ENCODE data around the gene RPL4.
"Not testable (repeated sequence)": the region's sequence is repeated elsewhere in the genome, so short reads cannot be mapped to it uniquely, and the experiment has no call there.

Gene RPL4

DNA sequence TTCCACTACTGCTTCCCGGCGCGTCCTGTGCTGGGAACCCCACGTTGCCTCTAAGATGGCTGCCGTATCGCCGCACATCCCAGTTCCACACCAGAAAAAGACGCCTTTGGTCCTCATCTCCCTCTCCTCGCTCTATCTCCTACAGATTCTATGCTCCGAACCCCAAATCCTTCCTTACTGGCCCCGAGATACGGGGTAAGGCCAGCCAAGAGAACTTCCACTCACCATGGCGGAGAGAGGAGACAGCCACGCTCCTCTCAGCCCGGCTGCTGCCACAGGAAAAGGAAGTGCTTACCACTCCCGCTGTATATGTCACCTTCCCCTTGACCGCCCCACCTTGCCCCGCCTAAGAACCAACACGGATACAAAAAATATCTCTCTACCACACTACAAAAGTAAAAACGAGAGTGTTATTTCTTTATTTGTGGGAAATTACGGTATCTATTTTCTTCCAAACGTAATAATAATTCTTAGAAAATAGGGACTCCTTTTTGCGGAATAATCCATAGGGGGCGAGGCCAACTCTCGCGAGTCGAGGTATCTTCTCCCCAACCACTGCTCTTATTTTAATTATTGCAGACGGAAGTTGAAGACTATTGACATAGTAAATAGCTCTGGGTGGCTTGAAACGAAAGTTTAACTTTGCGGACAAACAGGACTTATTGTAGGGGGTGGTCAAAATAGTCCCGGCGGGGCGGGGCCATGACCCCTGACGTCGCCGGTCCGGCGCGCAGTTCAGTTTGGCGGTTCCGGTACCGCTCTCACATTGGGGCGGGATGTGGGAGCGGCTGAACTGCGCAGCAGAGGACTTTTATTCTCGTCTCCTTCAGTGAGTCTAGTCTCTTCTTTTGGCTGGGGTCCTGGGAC, at the start of gene RPL4, which contains the start of gene ZWILCH:
RPL4 (minus strand) TSS at position 293 of the 867 bp plus-strand sequence; CDS start at position 228, 65 bp downstream.
ZWILCH (plus strand) TSS at position 764 of the 867 bp plus-strand sequence; CDS start at position 777, 13 bp downstream.
- peak; percentile 86 to 88 for DNase-seq

- no peak for DNase-seq
Observed at GRCh38 chr15:66545255-66545654, 40.6 kb upstream of the RPL4 start.

- no peak for DNase-seq
Observed at GRCh38 chr15:66542896-66543295, 38.2 kb upstream of the RPL4 start.

- DNase-seq, result no peak
Observed at GRCh38 chr15:66535056-66535455, 30.4 kb upstream of the RPL4 start.

- DNase-seq, result no peak
Observed at GRCh38 chr15:66524838-66525237, 20.2 kb upstream of the RPL4 start.

DNA sequence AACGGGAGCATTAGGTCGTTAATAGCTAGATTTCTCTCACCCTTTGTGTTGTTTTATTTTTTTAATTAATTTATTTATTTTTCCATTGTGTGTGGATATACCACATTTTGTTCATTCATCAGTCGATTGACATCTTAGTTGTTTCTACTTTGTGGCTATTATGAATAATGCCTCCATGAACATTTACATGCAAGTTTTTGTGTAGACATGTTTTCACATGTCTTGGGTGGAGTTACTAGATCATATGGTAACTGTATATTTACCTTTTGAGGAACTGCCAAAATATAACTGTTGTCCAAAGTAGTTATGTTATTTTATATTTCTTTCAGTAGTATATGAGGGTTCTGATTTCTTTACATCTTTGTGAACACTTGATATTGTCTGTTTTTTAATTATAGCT, 19.3 kb upstream of the RPL4 start:
- no peak for DNase-seq

GRCh38 chr15:66515901-66516322, 11.3 kb upstream of the RPL4 start:
- DNase-seq, result no peak

DNA sequence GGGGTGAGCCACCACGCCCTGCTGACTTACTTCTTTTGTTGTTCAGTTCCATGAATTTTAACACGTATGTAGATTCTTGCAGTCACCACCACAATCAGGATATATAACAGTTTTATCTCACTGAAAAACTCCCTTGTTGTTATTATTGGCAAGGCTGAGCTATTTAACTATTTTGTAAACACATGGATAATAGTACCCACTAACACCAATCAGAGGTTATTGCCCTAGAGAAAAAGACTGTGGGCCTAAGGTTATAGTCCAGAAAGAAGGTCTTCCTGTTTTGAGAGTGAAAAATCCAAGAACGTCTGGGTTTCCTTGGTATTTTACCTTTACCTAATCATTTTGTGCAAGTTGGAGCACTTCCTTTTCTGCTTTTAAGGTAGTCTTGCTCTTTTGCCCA, 9.9 kb upstream of the RPL4 start:
- DNase-seq, result no peak

- DNase-seq, result no peak
Observed at GRCh38 chr15:66508293-66508883, 3.7 kb upstream of the RPL4 start.

GRCh38 chr15:66505818-66506217, 1.2 kb upstream of the RPL4 start:
- no peak for DNase-seq

- no peak for DNase-seq
Observed at GRCh38 chr15:66505430-66505811, 766 bp upstream of the RPL4 start.

GRCh38 chr15:66503780-66504562, 684 bp downstream of the RPL4 start:
- no peak for DNase-seq

GRCh38 chr15:66503041-66503648, 1.5 kb downstream of the RPL4 start:
- not testable (repeated sequence) for DNase-seq

DNA sequence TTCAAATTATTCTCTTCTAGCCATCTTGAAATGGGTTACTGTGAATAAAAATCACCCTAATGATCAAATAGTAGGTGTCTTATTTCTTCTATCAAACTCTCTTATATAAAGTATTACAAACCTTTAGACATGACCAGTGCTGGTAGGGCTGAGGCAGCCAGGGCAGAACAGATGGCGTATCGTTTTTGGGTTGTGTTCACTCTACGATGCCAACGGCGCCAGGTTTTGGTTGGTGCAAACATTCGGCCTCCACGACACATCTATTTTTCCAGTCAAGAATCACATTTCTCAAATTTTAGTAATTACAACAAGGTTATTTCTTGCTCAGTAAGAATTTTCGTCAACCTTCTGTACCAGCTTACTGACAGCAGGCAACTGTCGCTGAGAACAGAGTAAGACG, 2.2 kb downstream of the RPL4 start:
- DNase-seq, result no peak

- DNase-seq, result not testable (repeated sequence)
Observed at GRCh38 chr15:66500346-66500745, 4.3 kb downstream of the RPL4 start.

GRCh38 chr15:66498501-66499386, 5.9 kb downstream of the RPL4 start:
- peak in 1 of 2 donors; percentile 61 for DNase-seq

- DNase-seq, result peak; percentile 96 to 97
Observed at GRCh38 chr15:66497502-66498455, 6.9 kb downstream of the RPL4 start, which contains the start of gene SNAPC5. SNAPC5 (minus strand) TSS chr15:66497762; CDS start chr15:66497731, 31 bp downstream.

GRCh38 chr15:66496951-66497501, 7.6 kb downstream of the RPL4 start:
- DNase-seq, result no peak

- DNase-seq, result no peak
Observed at GRCh38 chr15:66494262-66494661, 10.4 kb downstream of the RPL4 start.

DNA sequence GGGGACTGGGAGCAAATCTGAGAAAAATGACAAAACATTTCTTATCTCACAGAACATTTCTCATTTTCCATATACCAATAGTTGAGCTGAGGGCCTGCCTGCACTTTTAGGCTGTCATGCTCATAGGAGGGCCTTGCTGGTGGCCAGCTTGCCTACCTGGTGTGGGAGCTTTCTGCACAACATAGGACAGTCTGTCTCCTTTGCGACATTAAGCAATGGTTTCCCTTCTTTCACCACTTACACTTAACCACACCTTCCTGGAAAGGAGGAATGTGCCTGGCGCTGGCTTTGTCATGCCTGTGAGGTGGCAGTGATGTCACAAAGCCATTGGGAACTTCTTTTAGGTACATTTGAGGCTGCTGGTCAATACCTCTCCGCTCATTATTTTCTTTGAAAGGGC, 12.8 kb downstream of the RPL4 start:
- no peak for DNase-seq

Measured in CD4-positive, alpha-beta T cell treated with Interleukin-1 beta for 1 hour (primary cell).